Natural killer cell (primary cell): ENCODE results near the gene SLC8B1. TPM values are rescaled to one million over a fixed set of nuclear protein-coding genes. Genes with fewer than 3 reads are reported as not detected.

Source experiments
- ATAC-seq, 3 donors: fragments of 150-1000 bp in 2 of 3; fragments of 200-7000 bp in 1 of 3; cut with Tn5 transposase; 1 replicate in 1 of 3; 2 replicates in 2 of 3; pipeline ENCODE4 v1.10.0; 2021; ENCODE audit warnings: mild to moderate bottlenecking in 2 of 3, moderate library complexity in 2 of 3
- DNase-seq, 2 donors: peaks; one replicate each; pipeline versions ENCODE4 v3.0.0 to v3.0.0-alpha.2; 2013 to 2021; ENCODE audit warnings: mixed read lengths in 1 of 2
- H3K27ac ChIP-seq: one replicate; pipeline ENCODE4 v1.5.1; 2013; ENCODE audit warnings: mild to moderate bottlenecking, low read length
- H3K27me3 ChIP-seq: one replicate; pipeline ENCODE4 v1.6.1; 2013; ENCODE audit warnings: low read length; ENCODE audit not compliant: control insufficient read depth, insufficient read depth
- H3K36me3 ChIP-seq: one replicate; pipeline ENCODE4 v1.6.1; 2013; ENCODE audit warnings: low read length; ENCODE audit not compliant: control insufficient read depth, insufficient read depth
- H3K4me1 ChIP-seq: one replicate; pipeline ENCODE4 v1.6.1; 2013; ENCODE audit warnings: low read length; ENCODE audit not compliant: control insufficient read depth, insufficient read depth
- H3K4me3 ChIP-seq: one replicate; pipeline ENCODE4 v1.5.1; 2013; ENCODE audit warnings: low read length
- H3K9me3 ChIP-seq: one replicate; pipeline ENCODE4 v1.6.1; 2013; ENCODE audit warnings: low read length; ENCODE audit not compliant: control insufficient read depth, insufficient read depth
- H3K27ac Mint-ChIP-seq, 2 donors: one replicate each; pipeline ENCODE4 v1.8.0; 2022; ENCODE audit warnings: mild to moderate bottlenecking in 2 of 2, mixed read lengths in 2 of 2, moderate library complexity in 1 of 2
- H3K27me3 Mint-ChIP-seq, 2 donors: one replicate each; pipeline ENCODE4 v1.8.0; 2022; ENCODE audit warnings: low read depth in 2 of 2, mixed read lengths in 2 of 2
- H3K36me3 Mint-ChIP-seq: one replicate; pipeline ENCODE4 v1.8.0; 2022; ENCODE audit warnings: mixed read lengths
- H3K4me1 Mint-ChIP-seq, 2 donors: one replicate each; pipeline ENCODE4 v1.8.0; 2022; ENCODE audit warnings: mixed read lengths in 2 of 2
- H3K4me3 Mint-ChIP-seq: one replicate; pipeline ENCODE4 v1.8.0; 2022; ENCODE audit warnings: mild to moderate bottlenecking, moderate library complexity, mixed read lengths
- H3K9me3 Mint-ChIP-seq, 2 donors: one replicate each; pipeline ENCODE4 v1.8.0; 2022; ENCODE audit warnings: mixed read lengths in 2 of 2
- WGBS: methylation state at CpG from one replicate; pipeline ENCODE4 v1.1.7; 2013; ENCODE audit warnings: missing lambda C conversion rate; ENCODE audit not compliant: insufficient coverage; 5-methylcytosine and 5-hydroxymethylcytosine counted together
- intact Hi-C: fragments of 100-400 bp; cut with micrococcal nuclease; formaldehyde crosslinking; loops from one replicate; pipeline ENCODE4 v1.14.2; 2022
- total RNA-seq, 4 donors: library from RNA; stranded (reverse); fragments of 120-200 nt in 1 of 4; gene quantifications; one replicate each; pipeline versions ENCODE4 v1.2.3 to v1.2.4, GENCODE V29; 2013 to 2022
- TF ChIP-seq, protein P1 (sequence below): fragments of 200-600 bp; IDR thresholded peaks from one replicate; pipeline ENCODE4 v1.8.0; 2022; ENCODE audit warnings: antibody characterized with exemption

The SLC8B1 gene
- total RNA-seq, 3 donors from 2014 or later (not counting 1 experiment from before 2014, with no cell fraction given): 26.1 to 34.4 (median 31.2) TPM

DNA sequence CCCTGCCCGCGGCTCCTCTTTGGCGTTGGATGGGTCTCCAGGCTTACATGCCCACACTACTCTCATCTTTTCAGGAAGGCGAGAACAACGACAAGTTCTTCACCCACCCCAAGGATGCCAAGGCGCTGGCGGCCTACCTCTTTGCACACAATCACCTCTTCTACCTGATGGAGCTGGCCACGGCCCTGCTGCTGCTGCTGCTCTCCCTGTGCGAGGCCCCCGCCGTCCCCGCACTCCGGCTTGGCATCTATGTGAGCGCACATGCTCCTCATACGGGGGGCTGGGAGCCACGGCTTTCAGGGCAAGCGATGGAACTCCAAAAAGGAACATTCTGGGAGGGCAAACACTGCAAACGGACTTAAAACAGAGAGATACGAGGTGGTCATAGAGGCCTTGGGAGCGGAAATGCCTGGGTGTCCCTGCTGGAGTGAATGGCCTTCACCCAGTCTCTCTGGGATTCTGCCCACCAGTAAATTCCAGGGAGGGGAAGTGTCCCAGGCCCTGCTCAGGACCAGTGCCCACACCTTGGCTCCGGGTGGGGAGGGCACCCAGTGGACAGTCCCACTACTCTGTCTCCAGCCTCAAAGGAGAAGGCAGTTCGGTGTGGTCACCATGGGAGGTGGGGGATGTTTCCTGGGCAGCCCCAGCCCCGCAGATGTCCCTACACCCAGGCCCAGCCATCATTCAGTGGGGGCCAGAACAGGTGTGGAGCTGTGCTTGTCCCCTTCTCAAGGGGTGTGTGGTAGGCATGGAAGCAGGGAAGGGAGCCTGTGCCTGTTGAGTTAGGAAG is 68.6 kb downstream of the SLC8B1 start:
- Mint-ChIP-seq H3K4me1 (peaks cover 6 to 9% of the 10 kb centered on the region in 2 donors), H3K4me3 (no peak overlapping the region), H3K9me3 (no peaks in the 10 kb centered on the region), H3K36me3 (no peaks in the 10 kb centered on the region), H3K27me3 (no peaks in the 10 kb centered on the region), H3K27ac (no peak overlapping the region)
- no peak overlapping the region for H3K27ac ChIP-seq
- ATAC-seq (no peak), DNase-seq (no peak)
- H3K9me3 ChIP-seq: no peaks in the 10 kb centered on the region
- no peaks in the 10 kb centered on the region for H3K27me3 ChIP-seq
- peaks cover 8% of the 10 kb centered on the region for H3K4me1 ChIP-seq
- H3K4me3 ChIP-seq: no peak overlapping the region
- intact Hi-C loops: no loop called here
- TF ChIP-seq, protein P1, sequence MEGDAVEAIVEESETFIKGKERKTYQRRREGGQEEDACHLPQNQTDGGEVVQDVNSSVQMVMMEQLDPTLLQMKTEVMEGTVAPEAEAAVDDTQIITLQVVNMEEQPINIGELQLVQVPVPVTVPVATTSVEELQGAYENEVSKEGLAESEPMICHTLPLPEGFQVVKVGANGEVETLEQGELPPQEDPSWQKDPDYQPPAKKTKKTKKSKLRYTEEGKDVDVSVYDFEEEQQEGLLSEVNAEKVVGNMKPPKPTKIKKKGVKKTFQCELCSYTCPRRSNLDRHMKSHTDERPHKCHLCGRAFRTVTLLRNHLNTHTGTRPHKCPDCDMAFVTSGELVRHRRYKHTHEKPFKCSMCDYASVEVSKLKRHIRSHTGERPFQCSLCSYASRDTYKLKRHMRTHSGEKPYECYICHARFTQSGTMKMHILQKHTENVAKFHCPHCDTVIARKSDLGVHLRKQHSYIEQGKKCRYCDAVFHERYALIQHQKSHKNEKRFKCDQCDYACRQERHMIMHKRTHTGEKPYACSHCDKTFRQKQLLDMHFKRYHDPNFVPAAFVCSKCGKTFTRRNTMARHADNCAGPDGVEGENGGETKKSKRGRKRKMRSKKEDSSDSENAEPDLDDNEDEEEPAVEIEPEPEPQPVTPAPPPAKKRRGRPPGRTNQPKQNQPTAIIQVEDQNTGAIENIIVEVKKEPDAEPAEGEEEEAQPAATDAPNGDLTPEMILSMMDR: no peak
- 96% methylated on average over 23 of the region's 23 CpGs for WGBS
- no peaks in the 10 kb centered on the region for H3K36me3 ChIP-seq

DNA sequence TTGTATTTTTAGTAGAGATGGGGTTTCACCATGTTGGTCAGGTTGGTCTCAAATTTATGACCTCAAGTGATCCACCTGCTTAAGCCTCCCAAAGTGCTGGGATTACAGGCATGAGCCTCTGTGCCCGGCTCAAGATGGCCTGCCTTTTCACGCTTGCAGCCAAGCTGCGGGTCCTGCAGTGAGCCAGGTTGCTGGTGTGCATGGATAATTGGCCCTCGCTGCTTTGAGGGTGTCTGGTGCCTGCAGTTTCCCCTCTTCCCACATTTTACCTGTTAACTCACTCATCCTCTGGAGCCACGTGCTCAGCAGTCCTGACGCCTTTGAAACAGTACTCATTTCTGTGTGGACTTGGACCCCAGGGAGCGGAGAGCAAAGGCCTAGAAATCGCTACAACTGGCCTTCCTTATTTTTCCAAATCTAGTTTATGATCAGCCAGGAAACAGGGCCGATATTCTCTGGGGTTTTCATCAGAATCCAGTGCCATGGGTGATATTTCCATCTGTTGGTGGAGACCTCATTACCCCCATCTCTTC is 71.4 kb downstream of the SLC8B1 start:
- DNase-seq (no peak), ATAC-seq (no peak)
- intact Hi-C loops: no loop called here
- no peaks in the 10 kb centered on the region for H3K9me3 ChIP-seq
- Mint-ChIP-seq H3K4me3 (no peak overlapping the region), H3K27me3 (no peaks in the 10 kb centered on the region), H3K27ac (no peak overlapping the region), H3K9me3 (no peaks in the 10 kb centered on the region), H3K4me1 (peaks cover 9 to 10% of the 10 kb centered on the region in 2 donors), H3K36me3 (no peaks in the 10 kb centered on the region)
- H3K27ac ChIP-seq: no peak overlapping the region
- WGBS: 95% methylated on average over 9 of the region's 9 CpGs
- H3K36me3 ChIP-seq: no peaks in the 10 kb centered on the region
- TF ChIP-seq, protein P1: no peak
- H3K4me1 ChIP-seq: peaks cover 8% of the 10 kb centered on the region
- no peak overlapping the region for H3K4me3 ChIP-seq
- no peaks in the 10 kb centered on the region for H3K27me3 ChIP-seq

DNA sequence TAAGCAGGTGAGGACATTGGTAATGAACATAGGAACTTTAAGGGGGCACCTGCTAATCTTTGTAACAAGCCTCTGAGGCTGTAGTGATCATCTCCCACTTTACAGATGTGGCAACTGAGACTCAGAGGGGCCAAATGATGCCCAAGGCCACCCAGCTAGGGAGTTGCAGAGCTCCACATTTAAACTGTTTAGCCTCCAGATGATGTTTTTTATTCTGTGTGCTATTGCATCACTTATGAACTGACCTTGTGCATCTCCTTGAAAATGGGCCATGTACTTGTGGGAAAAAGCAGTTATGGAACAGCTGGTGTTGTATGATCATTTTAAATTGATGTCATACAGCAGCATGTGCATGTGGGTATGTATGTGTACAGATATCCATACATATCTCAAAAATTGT is 72.2 kb downstream of the SLC8B1 start:
- Mint-ChIP-seq H3K27ac (no peak overlapping the region), H3K27me3 (no peaks in the 10 kb centered on the region), H3K4me1 (peaks cover 9 to 10% of the 10 kb centered on the region in 2 donors), H3K36me3 (no peaks in the 10 kb centered on the region), H3K4me3 (no peak overlapping the region), H3K9me3 (no peaks in the 10 kb centered on the region)
- no peak for ATAC-seq
- H3K4me1 ChIP-seq: peaks cover 8% of the 10 kb centered on the region
- H3K27me3 ChIP-seq: no peaks in the 10 kb centered on the region
- TF ChIP-seq, protein P1: no peak
- no peak overlapping the region for H3K27ac ChIP-seq
- intact Hi-C loops: no loop called here
- no peak for DNase-seq
- H3K36me3 ChIP-seq: no peaks in the 10 kb centered on the region
- H3K9me3 ChIP-seq: no peaks in the 10 kb centered on the region
- no peak overlapping the region for H3K4me3 ChIP-seq
